GM12874 (cell line): ENCODE data around the gene FOXP2.

Experiments
- TF ChIP-seq, protein P1 (sequence below): IDR thresholded peaks from 2 replicates; pipeline ENCODE4 v1.5.1; 2011; ENCODE audit warnings: low read depth, mild to moderate bottlenecking, control low read depth, low read length, moderate library complexity; ENCODE audit not compliant: insufficient read depth

Gene FOXP2

DNA sequence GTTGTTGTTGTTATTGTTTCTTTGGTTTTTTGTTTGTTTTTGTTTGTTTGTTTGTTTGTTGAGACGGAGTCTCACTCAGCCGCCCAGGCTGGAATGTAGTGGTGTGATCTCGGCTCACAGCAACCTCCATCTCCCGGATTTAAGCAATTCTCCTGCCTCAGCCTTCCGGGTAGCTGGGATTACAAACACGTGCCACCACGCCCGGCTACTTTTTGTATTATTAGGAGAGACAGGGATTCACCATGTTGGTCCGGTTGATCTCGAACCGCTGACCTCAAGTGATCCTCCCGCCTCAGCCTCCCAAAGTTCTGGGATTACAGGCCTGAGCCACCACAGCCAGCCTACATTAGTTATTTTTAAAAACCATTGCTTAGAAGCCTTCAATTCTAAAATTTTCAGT lies 45.0 kb downstream of the FOXP2 start:
- TF ChIP-seq, protein P1, sequence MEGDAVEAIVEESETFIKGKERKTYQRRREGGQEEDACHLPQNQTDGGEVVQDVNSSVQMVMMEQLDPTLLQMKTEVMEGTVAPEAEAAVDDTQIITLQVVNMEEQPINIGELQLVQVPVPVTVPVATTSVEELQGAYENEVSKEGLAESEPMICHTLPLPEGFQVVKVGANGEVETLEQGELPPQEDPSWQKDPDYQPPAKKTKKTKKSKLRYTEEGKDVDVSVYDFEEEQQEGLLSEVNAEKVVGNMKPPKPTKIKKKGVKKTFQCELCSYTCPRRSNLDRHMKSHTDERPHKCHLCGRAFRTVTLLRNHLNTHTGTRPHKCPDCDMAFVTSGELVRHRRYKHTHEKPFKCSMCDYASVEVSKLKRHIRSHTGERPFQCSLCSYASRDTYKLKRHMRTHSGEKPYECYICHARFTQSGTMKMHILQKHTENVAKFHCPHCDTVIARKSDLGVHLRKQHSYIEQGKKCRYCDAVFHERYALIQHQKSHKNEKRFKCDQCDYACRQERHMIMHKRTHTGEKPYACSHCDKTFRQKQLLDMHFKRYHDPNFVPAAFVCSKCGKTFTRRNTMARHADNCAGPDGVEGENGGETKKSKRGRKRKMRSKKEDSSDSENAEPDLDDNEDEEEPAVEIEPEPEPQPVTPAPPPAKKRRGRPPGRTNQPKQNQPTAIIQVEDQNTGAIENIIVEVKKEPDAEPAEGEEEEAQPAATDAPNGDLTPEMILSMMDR: no peak

DNA sequence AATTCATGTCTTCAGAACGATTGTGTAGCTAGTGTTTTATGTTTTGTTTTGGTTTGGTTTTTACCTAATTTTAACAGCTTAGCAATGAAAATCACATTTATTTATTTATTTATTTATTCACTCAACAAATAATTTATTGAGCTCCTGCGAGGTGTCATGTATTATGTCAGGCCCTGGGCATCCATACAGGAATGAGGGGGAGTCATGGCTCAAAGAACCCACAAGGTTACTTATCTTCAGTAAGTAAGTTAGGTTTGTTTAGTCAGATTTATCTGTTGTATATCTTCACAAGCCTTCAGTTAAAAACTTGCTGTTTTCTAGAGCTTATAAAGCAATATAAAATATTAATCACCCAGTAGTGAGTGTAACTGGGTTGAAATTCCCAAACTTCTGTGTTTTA lies 45.4 kb downstream of the FOXP2 start:
- TF ChIP-seq, protein P1: no peak

DNA sequence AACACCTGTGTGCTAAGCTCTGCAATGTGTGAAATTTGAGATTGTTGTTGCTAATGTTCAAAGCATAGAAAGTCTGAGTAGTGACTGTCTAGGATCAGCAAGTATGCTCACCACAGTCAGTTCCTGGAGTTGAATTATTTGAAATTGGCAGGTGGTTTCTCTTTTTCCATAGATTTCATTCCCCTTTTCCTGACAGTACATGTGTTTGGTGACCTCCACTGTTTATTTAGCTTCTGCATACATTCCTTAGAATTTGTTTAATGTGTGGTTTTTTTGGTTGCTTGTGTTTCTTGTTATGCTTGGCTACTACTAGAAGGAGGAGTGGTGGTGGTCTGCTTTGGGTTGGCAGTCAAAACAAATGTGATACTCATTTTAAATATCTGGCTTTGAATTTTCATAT lies 52.3 kb downstream of the FOXP2 start:
- TF ChIP-seq, protein P1: no peak

DNA sequence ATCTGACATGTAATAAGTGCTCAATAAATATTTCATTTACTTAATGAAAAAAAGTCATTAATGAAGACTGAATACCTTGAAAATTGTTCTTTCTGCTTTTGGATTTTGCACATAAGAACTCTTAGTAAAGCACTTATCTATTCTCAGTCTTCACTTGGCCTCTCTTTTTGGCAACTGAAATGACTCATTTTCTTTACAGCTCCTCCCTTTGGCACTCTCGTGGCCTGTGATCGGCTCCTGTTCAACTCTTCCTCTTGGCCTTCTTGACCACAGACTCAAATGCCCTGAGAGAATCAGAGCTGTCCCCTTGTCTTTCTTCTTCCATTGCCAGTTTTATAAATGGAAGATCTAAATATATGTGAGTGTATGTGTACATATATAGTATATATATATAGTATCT lies 54.2 kb downstream of the FOXP2 start:
- TF ChIP-seq, protein P1: no peak

DNA sequence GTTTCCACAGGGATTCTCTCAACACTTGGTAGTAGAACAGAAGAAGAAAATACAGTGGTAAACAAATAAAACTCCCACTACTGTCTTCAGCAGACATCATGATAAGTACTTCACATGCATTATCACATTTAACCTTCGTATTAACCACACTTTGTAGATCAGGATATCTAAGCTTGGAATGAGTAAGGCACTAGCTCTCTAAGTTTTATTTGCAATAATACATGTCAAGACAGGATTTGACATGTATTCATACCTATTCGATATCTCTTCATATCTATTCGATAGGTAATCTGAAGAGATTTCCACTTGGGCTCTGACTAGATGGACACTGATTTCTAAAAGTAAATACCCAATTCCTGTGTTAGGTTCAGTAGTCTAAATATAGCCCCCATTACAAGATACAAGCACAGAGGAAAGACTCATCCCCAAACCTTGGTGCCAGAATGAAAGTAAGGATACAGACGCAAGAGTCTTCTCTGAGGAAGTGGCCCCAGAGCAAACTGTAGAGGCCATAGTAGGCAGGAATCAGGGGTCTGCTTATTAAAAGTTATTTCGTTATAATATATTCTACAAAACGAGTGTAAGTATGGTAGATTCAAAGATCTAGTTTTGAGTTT lies 58.4 kb downstream of the FOXP2 start:
- TF ChIP-seq, protein P1: no peak

DNA sequence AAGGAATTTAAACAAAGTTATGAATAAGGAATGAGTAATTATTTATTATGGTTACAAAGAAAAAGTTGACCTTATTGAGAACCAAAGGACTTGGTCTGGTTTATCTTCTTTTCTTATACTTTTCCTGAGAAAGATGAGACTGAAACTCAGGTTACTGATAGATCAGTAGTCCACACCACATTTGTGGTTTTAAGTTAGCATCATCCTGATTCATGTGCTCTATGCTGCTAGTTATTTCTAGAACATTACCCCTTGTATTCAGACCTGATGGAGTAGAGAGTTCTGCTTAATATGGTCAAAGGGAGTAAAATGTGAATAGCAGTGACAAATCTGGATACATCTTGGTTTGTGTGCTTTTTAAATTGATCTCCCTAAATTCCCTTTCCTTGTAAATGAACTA lies 63.8 kb downstream of the FOXP2 start:
- TF ChIP-seq, protein P1: no peak

DNA sequence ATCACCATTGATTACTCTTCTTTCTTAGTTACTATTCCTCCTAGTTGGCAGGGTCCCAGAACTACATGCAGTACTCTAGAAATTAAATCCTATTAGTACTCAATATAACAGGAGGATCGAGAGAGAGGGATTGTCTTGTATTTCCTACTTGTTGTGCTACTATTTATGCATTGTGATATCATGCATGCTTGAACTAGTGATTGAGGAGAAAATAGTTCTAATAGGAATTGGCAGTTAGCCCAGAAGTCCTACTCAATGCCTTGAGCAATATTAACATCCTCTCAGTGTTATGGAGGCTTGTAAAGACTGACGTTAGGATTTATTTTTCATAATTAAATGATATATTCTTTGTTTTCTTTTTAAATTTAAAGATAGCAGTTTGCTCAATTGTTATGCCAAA lies 67.4 kb downstream of the FOXP2 start:
- TF ChIP-seq, protein P1: no peak

DNA sequence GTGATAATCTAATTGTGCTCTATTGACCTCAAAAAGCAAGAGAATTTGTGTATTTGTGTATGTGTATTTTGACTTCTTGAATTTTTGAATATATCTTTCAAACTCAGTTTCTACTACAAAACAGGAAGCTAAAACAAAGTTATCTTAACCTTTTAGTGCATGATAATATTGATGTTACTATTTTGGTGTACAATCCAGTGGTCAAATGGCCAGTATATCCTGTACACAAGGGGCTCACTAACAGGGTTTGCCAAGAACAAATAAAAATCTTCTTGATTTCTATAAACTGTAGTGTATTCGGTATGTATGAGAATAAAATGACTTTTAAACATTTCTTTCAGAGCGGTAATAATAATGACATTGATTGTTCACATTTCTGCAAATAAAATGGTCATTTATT lies 69.6 kb downstream of the FOXP2 start:
- TF ChIP-seq, protein P1: no peak
